CD4-positive, alpha-beta T cell treated with Interleukin-4 for 4 hours (primary cell): ENCODE data around the gene SYVN1.
"Not testable (repeated sequence)": the region's sequence is repeated elsewhere in the genome, so short reads cannot be mapped to it uniquely, and the experiment has no call there.

ENCODE experiments used
- DNase-seq: peaks from one replicate; pipeline ENCODE4 v3.0.0-alpha.2; 2020

Gene SYVN1

DNA sequence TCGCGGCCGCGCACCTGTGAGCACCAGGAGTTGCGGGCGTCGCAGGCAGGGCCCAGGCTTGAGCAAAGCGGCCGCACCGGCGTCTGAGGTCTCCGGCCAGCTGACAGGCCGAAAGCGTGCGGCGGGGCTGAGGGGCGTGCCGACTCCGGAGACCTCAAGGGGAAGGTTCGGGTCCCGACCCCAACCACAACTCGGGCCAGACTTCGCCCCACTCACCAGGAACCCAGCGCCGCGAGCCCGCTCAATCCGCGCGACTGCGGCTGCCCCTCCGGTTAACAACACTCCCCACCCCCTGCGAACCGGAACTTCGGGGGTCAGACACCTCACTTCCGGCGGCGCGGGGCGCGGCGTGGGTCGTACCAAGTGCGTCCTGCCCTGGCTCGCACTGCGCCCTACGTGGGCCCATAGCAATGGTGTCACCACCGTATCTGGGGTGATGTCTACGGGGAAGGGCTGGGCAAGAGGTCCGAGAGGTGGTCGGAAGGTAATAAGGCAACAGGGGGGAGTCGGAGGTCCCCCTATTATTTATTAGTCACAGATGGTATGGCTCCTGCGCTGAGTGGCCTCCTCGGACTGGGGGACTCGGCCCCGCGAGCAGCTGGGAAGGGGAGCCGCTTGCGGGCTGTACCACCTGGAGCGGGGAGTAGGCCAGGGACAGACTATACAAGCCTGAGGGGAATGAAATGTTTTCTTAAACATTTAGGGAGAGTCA, at the start of gene SYVN1:
TSS of gene SYVN1 (minus strand) at position 280 of the 712 bp plus-strand sequence. CDS start 918 bp downstream, outside the sequence.
- DNase-seq: peak; percentile 90

DNA sequence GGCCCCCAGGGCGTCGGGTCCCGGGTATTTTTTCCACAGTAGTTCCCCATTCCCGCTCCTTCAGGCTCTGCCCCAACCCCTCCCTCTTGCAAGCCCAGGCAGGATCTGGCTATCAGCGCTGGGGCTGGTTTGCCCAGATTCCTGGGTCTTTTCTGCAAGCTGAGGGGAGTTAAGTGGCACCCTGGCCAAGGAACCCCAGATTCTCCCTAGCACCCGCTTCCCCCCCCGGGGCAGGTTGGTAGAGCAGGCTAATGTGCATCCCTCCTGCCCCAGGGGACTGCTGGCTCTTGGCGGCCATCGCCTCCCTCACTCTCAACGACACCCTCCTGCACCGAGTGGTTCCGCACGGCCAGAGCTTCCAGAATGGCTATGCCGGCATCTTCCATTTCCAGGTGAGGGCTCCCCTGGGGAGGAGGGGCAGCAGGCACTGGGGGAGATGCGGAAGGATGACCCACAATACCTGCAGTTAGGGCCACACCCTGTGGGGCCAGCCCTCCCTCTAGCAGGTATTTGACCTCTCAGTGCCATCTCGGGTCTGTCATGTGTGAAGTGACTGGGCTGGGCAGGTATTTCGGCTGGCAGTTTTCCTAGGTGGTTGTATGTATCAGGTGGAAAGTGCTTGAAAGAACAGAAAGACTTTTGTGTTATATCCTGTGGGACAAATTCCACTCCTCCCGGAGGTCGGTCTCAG, 49.0 kb upstream of the SYVN1 start:
- no peak for DNase-seq

DNA sequence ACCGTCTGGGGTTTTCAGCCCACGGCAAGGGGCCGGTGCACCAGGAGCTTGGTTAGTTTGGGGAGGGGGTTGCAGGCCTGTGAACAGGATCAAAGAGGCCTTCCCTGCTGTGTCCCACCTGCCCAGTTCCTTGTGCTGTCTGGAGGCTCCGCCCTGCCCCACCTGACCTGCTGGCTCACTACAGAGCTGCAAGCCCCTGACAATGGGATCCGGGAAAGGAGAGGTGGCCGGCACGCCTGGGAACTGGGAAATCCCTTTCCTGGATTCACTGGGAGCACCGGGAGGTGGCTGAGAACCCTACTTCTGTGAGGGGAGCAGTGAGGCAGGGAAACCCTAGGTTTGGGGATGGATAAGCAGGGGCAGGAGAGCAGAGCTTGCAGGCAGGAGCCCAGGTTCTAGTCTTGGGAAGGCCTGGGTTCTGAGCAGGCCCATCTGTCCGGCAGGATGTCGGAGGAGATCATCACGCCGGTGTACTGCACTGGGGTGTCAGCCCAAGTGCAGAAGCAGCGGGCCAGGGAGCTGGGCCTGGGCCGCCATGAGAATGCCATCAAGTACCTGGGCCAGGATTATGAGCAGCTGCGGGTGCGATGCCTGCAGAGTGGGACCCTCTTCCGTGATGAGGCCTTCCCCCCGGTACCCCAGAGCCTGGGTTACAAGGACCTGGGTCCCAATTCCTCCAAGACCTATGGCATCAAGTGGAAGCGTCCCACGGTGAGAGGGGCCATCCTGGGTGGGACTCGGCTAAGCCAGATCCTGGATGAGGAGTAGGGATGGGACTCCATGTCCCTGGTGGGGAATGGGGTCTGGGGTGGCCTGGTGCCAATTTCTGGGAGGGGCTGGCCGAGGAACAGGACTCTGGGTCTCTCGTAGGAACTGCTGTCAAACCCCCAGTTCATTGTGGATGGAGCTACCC, 48.2 kb upstream of the SYVN1 start:
- no peak for DNase-seq

DNA sequence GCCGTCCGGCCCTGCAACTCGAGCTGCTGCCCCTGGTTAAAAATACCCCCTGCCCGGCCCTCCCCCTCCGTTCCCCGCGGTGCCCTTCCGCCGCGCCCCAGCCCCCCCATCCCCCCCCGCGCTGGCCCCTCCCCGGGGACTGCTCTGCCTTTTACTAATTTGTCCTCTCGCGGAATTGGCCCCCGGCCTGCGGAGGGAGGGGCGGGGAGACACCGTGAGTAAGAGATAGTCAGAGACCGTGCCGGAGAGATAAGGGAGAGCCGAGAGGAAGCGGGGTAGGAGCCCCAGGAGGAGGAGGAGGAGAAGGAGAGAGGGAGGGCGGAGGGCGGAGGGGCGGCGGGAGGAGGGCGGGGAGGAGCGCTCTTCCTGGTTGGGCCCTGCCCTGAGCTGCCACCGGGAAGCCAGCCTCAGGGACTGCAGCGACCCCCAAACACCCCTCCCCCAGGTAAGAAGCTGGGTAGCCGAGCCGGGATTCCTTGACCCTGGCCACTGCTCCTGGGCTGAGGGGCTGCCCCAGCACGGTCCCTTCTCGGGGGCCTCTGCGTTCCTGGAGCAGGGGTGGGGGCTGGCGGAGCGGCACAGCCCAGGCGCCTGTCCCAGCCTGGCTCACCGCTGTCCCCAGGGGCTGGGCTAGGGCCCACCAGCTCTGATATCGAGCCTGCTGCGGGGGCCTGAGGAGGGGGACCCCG, 47.4 kb upstream of the SYVN1 start, which contains the start of gene CAPN1:
TSS of gene CAPN1 (plus strand) at position 360 of the 689 bp plus-strand sequence. CDS start 774 bp downstream, outside the sequence.
- peak; percentile 90 for DNase-seq

DNA sequence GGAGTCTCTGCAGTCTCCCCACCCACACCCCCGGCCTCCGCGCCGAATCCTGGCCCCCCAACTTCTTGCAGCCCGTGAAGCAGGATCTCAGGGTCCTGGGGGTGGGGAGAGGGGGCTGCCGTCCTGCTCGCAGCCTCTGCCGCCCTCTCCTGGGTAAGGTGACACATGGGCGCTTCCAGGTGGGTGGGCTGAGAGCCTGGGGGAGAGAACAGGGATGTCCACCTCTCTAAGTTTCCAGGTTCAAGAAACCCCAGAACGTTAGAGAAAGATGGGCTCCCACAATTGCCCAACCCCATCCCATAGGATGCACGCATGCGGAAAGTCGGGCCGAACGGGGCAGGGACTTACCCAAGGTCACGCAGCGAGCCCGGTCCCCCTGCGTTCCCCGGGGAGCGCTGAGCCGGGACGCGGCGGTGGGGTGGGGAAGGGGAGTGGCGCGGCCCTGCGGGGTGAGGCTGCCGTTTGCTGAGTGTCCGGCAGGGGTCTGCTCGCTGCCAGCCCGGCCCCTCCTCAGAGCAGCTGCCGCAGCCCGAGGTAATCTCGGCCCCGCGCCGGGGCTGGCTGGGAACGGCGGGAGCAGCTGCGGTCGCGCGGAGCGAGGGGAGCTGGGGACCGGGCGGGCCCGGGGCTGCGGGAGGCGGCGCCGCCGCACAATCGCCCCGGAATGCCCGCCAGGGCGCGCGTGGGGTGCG, 46.7 kb upstream of the SYVN1 start:
- DNase-seq: peak; percentile 42

DNA sequence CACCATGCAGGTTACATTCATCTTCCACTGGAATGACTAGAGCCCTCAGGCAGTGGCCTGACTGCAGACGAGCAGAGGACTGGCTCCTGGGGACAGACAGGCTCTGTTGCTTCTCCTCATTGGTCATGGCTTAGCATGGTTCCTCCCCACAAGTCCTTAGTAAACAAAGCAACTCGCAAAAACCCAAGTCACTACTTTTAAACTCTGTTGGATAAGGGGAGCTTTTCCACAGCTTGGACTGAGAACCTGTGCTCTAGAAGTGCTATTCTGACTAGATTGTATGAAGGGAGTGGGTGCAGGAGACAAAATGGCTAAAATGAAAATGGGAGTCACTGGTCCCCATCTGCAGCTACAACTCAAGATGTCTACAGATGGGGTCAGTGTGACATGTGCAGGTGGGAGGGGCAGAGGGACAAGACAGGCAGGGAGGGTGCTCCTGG, 40.3 kb upstream of the SYVN1 start:
- not testable (repeated sequence) for DNase-seq

DNA sequence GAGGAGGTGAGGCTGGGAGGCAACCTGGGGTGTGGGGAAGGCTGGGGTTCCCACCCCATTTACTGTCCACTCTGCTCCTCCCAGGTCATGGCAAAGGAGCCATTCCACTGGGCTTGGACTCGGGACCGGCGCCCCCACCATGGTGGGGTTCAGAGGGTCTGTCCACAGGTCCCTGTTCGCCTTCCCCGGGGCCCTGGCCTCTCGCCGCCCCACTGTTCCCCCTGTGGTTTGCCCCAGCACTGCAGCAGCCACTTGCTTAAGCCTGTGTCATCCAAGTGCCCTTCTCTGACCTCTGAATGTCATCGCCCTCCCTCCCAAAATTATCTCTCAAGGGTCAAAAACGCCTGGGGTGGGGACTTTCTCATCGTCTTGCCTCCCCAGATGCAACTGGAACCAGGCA, 38.3 kb upstream of the SYVN1 start:
- DNase-seq: no peak

DNA sequence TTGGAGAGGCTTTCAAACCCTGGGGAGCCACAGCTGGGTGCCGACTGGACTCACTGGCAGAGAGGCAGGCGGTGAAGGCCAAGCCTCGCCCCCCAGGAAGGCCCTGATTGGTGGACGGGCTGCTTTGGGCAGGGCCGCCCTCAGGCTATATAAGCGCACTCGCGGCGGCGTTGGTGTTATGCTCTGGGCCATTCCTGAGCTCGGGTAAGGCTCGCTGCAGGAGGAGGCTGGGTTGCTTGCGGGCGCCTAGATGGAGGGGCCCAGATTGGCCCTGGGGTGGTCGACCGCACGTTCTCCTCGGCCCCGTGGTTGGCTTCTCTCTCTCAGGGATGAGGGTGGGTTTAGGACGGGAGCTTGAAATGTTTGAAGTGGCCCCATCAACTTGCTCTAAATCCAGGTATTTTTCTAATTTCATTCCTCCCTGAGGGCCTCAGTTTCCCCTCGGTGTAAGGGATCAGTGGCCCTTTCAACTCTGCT, 35.8 kb upstream of the SYVN1 start, which contains the start of gene SPDYC:
TSS of gene SPDYC (plus strand) at position 176 of the 477 bp plus-strand sequence. CDS start 1,125 bp downstream, outside the sequence.
- no peak for DNase-seq

DNA sequence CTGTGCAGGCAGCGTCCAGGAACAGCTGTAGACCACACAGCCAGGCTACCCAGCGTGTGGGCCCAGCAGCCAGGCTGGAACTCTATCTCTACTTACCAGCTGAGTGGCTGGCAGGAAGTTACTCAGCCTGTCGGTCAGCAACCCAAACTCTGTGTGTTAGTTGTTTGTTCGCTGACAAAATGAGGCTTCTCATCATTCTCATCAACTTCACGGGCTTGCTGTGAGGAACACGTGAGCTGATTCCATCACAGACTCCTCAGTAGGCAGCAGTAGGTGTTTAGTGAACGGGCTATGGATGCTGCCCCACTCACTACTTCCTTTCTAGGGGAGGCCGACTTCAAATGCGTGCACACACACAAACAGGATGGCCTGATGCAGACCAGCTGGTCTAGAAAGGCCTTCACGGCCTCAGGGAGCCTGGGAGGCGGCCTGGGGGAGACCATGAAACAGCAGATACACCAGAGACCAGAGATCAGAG, 34.9 kb upstream of the SYVN1 start:
- no peak for DNase-seq

DNA sequence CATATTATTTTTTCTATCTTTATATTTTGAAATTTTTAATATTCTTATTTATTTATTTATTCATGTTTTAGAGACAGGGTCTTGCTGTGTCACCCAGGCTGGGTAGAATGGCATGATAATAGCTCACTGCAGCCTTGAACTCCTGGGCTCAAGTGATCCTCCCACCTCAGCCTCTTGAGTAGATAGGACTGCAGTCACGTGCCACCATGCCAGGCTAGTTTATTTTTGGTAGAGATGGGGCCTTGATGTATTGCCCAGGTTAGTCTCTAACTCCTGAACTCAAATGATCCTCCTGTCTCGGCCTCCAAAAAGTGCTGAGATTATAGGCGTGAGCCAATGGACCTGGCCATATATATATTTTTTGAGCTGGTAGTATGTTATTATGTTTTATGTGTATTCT, 33.3 kb upstream of the SYVN1 start:
- no peak for DNase-seq

DNA sequence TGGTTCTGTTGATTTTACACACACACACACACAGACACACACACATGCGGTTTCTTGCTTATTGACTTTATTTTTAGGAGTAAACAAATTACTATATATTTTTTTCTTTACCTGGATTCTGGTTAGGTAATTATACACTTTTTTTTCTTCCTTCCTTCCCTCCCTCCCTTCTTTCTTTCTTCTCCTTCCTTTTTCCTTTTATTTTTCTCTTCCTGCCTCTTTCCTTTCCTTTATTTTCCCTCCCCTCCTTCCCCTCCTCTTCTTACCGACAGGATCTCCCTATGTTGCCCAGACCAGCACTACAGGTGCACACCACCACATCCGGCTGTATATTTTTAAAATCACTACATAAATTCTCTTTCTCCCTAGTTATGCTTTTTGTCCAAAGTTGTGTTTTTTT, 32.6 kb upstream of the SYVN1 start:
- no peak for DNase-seq

DNA sequence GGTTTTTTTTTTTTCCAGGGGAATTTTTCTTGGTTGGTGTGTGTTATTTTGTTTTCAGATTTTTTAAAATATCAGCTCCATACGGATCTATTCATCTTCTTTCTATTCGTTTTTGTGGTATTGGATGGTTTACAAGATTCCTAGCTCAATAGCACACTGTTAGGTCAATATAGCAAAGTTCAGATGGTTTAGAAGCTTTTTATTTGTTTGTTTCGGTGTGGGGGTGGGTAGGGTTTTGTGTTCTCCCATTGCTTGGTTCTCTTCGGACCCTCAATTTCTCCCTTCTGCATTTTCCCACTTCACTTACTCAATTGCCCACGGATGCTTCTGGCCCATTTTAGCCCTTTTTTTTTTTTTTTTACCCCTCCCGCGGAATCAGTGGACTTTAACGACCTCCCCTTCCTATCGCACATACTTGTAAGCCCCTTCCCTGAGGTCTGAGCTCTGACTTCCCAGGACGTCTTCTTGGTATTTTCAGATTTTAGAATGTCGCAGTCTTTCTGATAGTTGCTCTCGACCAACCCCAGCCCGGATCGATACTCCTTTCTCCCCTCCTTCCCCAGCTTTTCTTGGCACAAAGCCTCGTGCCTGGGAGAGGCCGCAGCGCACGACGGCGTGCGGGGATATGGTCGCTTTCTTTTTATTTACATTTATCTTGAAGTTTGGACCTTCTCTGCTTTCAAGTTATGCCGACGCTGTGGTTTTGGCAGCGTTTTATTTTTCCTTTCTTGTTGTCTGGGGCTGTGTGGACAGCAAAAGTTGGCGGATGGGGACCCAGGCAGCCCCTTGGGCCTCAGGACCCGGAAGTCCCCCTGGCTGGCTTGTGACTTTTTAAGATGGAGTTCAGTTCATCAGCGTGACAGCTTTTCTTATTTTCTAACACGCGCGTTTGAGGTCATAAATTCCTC, 31.3 kb upstream of the SYVN1 start:
- no peak for DNase-seq

DNA sequence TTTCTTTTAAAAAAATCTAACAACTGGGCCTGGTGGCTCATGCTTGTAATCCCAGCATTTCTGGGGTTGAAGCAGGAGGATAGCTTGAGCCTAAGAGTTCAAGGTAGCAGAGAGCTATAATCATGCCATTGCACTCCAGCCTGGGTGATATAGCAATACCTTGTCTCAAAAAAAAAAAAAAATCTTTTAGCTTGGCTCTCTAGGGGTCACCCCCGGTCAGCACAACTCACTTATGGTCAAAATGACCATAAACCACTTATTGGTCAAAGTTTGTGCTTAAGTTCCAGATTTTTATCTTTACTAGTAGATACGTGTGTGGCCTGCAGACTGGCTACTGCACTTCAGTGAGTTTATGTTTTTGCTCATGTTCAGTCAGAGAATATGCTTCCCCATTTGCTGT, 29.4 kb upstream of the SYVN1 start:
- no peak for DNase-seq

DNA sequence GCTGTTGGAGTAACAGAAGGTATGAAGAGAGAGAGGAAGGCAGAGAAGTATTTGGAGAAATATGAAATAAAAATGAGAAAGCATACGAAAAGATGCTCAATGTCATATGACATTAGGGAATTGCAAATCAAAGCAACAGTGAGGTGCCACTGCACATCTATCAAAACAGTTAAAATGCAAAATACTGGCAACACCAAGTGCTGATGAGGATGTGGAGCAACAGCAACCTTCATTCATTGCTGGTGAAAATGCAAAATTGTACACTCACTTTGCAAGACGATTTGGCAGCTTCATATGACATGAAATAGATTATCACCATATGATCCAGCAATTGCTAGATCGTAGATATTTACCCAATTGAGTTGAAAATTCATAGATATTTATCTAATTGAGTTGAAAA, 26.3 kb upstream of the SYVN1 start:
- no peak for DNase-seq

DNA sequence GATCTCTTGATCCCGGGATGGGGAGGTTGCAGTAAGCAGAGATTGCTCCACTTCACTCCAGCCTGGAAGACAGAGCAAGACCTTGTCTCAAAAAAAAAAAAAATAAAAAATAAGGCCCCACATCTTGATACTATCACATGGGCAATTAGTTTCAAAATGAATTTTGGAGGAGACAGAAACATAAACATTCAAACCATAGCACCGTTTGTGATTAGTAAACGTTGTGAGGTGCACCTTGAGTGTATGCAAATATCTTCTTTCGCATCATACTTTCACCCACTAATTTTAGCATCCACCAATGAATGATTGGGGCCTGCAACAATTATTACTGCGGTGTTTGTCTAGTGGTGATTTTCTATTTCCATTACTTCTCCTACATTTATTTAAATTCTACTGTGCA, 24.7 kb upstream of the SYVN1 start:
- DNase-seq: no peak

DNA sequence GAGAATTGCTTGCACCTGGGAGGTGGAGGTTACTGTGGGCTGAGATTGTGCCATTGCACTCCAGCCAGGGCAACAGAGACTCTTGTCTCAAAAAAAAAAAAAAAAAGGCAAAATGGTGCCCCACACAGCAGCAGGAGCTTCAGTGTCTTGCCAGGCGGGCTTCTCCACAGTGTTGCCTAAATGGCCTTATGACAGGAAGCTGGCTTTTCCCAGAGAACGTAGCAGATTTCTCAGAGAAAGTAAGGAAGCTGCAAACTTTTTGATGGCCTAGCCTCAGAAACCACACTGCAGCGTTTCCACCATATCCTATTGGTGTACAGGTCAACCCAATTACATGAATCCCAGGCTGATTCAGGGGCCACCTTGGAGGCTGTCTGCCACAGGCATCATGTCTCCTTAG, 23.0 kb upstream of the SYVN1 start:
- no peak for DNase-seq

DNA sequence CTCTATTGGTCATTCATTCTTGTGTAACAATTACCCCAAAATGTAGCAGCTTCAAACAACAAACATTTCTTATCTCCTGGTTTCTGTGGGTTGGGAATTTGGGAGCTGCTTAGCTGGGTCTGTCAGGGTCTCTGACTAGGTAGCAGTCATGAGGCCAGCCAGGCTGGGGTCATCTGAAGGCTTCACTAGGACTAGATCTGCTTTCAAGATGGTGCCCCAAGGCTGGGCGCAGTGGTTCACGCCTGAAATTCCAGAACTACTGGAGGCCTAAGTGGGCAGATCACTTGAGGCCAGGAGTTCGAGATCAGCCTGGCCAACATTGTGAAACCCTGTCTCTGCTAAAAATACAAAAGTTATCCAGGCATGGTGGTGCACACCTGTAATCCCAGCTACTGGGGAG, 22.6 kb upstream of the SYVN1 start:
- no peak for DNase-seq

DNA sequence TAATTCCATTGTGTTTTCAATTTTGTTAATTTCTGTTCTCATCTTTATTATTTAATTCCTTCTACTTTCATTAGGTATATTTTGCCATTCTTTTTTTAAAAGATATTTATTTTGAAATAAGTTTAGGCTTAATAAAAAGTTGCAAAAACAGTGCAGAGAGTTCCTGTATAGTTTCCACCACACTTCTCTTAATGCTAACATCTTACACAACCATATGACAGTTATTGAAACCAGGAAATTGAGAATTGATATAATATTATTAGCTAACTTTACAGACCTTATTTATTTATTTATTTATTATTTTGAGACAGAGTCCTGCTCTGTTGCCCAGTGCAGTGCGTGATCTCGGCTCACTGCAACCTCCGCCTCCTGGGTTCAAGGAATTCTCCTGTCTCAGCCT, 21.9 kb upstream of the SYVN1 start:
- DNase-seq: no peak

DNA sequence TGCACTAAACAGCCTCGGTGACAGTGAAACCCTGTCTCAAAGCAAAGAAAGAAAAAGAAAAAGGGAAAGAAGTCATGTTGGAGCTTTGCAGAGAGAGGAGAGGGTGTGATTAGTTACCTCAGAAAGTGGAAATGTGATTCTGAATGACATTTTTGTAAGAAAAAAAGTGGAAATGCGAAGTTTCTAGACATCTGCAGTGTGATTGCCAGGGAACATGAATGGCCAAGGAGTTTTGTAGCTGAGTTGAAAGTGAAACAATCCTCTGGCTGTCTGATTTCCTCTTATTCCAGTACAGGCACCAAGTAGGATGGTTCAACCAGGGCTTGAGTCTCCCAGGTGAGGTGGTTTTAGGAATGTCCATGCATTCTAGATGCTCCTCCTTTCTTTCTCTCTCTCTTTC, 17.8 kb upstream of the SYVN1 start:
- no peak for DNase-seq

DNA sequence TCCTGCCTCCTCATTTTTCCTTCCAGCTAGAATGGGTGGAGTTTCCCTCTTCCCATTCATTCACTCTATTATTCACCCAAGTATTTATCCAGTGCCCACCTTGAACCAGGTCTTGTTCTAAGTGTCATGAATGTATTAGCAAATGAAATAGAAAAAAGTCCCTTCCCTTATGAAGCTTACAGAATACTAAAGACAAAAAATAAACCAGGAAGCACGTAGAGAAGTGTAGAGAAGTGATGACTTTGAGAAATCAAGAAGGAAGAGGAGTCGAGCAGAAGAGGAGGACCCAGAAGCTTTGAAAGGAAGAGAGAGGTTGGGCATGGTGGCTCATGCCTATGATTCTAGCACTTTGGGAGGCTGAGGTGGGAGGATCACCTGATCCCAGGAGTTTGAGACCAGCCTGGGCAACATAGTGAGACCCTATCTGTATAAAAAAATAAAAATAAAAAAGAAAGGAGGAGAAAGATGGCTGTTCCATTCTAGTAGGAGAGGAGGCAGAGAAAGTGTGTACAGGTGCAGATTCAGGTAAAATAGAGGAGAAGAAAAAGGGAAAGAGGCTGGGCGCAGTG, 17.1 kb upstream of the SYVN1 start:
- no peak for DNase-seq
